T-helper 1 cell treated with Interleukin-12 subunit alpha and Interleukin-12 subunit beta and Interleukin-4 antibody, amounts not matched to agents 30 μg/mL and 1 μg/mL, for 36 hours (primary cell): ENCODE measurements around the gene ZNF778.

Source experiments
- H3K27ac Mint-ChIP-seq: one replicate; pipeline ENCODE4 v1.8.0; 2021; ENCODE audit warnings: mild to moderate bottlenecking, mixed read lengths
- H3K27me3 Mint-ChIP-seq: one replicate; pipeline ENCODE4 v1.8.0; 2021; ENCODE audit warnings: low read depth, mixed read lengths
- H3K36me3 Mint-ChIP-seq: one replicate; pipeline ENCODE4 v1.8.0; 2021; ENCODE audit warnings: low read depth, mixed read lengths
- H3K4me1 Mint-ChIP-seq: one replicate; pipeline ENCODE4 v1.8.0; 2021; ENCODE audit warnings: low read depth, mixed read lengths
- H3K4me3 Mint-ChIP-seq: one replicate; pipeline ENCODE4 v1.8.0; 2021; ENCODE audit warnings: mild to moderate bottlenecking, moderate library complexity, mixed read lengths
- H3K9me3 Mint-ChIP-seq: one replicate; pipeline ENCODE4 v1.8.0; 2021; ENCODE audit warnings: mixed read lengths

ZNF778 gene

GRCh38 chr16:89275837-89276720 is 58.6 kb downstream of the ZNF778 start:
- Mint-ChIP-seq H3K4me3 (no peak overlapping the region), H3K27ac (no peak overlapping the region), H3K36me3 (peaks cover 22% of the 10 kb centered on the region), H3K4me1 (no peaks in the 10 kb centered on the region), H3K27me3 (no peaks in the 10 kb centered on the region), H3K9me3 (no peaks in the 10 kb centered on the region)

GRCh38 chr16:89277049-89277448 is 59.5 kb downstream of the ZNF778 start:
- no peaks in the 10 kb centered on the region for H3K27me3 Mint-ChIP-seq

GRCh38 chr16:89277641-89278341 is 60.3 kb downstream of the ZNF778 start:
- no peaks in the 10 kb centered on the region for H3K27me3 Mint-ChIP-seq

More at GRCh38 chr16:89277049-89277448, 59.5 kb downstream of the ZNF778 start:
- Mint-ChIP-seq H3K4me1 (no peaks in the 10 kb centered on the region), H3K4me3 (no peak overlapping the region), H3K36me3 (peaks cover 14% of the 10 kb centered on the region), H3K27ac (no peak overlapping the region), H3K9me3 (no peaks in the 10 kb centered on the region)

GRCh38 chr16:89278441-89279240 is 61.1 kb downstream of the ZNF778 start:
- Mint-ChIP-seq H3K36me3 (peaks cover 3% of the 10 kb centered on the region), H3K27ac (no peak overlapping the region), H3K9me3 (no peaks in the 10 kb centered on the region), H3K4me3 (no peak overlapping the region), H3K4me1 (no peaks in the 10 kb centered on the region), H3K27me3 (no peaks in the 10 kb centered on the region)

More at GRCh38 chr16:89277641-89278341, 60.3 kb downstream of the ZNF778 start:
- Mint-ChIP-seq H3K4me3 (no peak overlapping the region), H3K9me3 (no peaks in the 10 kb centered on the region), H3K27ac (no peak overlapping the region), H3K4me1 (no peaks in the 10 kb centered on the region), H3K36me3 (peaks cover 12% of the 10 kb centered on the region)

GRCh38 chr16:89279666-89280481 is 62.4 kb downstream of the ZNF778 start:
- H3K4me3 Mint-ChIP-seq, result no peak overlapping the region
- H3K27me3 Mint-ChIP-seq, result no peaks in the 10 kb centered on the region
- H3K4me1 Mint-ChIP-seq, result no peaks in the 10 kb centered on the region
- H3K36me3 Mint-ChIP-seq, result peaks cover 1% of the 10 kb centered on the region
- H3K9me3 Mint-ChIP-seq, result no peaks in the 10 kb centered on the region
- no peak overlapping the region for H3K27ac Mint-ChIP-seq

GRCh38 chr16:89280546-89281188 is 63.2 kb downstream of the ZNF778 start:
- no peak overlapping the region for H3K4me3 Mint-ChIP-seq
- H3K36me3 Mint-ChIP-seq, result no peaks in the 10 kb centered on the region
- no peak overlapping the region for H3K27ac Mint-ChIP-seq
- no peaks in the 10 kb centered on the region for H3K4me1 Mint-ChIP-seq
- no peaks in the 10 kb centered on the region for H3K27me3 Mint-ChIP-seq
- no peaks in the 10 kb centered on the region for H3K9me3 Mint-ChIP-seq

GRCh38 chr16:89281189-89281577 is 63.7 kb downstream of the ZNF778 start:
- no peak overlapping the region for H3K27ac Mint-ChIP-seq
- no peaks in the 10 kb centered on the region for H3K36me3 Mint-ChIP-seq
- no peaks in the 10 kb centered on the region for H3K9me3 Mint-ChIP-seq
- no peaks in the 10 kb centered on the region for H3K27me3 Mint-ChIP-seq
- H3K4me1 Mint-ChIP-seq, result no peaks in the 10 kb centered on the region
- no peak overlapping the region for H3K4me3 Mint-ChIP-seq

- H3K9me3 Mint-ChIP-seq, result no peaks in the 10 kb centered on the region
- no peaks in the 10 kb centered on the region for H3K27me3 Mint-ChIP-seq
- no peaks in the 10 kb centered on the region for H3K4me1 Mint-ChIP-seq
- no peak overlapping the region for H3K27ac Mint-ChIP-seq
- peaks cover 2% of the 10 kb centered on the region for H3K36me3 Mint-ChIP-seq
- H3K4me3 Mint-ChIP-seq, result no peak overlapping the region
Observed at GRCh38 chr16:89281829-89282228, 64.3 kb downstream of the ZNF778 start.

GRCh38 chr16:89282523-89282922 is 65.0 kb downstream of the ZNF778 start:
- peaks cover 4% of the 10 kb centered on the region for H3K36me3 Mint-ChIP-seq
- no peaks in the 10 kb centered on the region for H3K4me1 Mint-ChIP-seq
- H3K27me3 Mint-ChIP-seq, result no peaks in the 10 kb centered on the region
- no peaks in the 10 kb centered on the region for H3K9me3 Mint-ChIP-seq
- no peak overlapping the region for H3K27ac Mint-ChIP-seq
- H3K4me3 Mint-ChIP-seq, result no peak overlapping the region

GRCh38 chr16:89283449-89283848 is 65.9 kb downstream of the ZNF778 start:
- H3K27ac Mint-ChIP-seq, result no peak overlapping the region
- peaks cover 8% of the 10 kb centered on the region for H3K36me3 Mint-ChIP-seq
- H3K27me3 Mint-ChIP-seq, result no peaks in the 10 kb centered on the region
- no peaks in the 10 kb centered on the region for H3K4me1 Mint-ChIP-seq
- no peak overlapping the region for H3K4me3 Mint-ChIP-seq
- no peaks in the 10 kb centered on the region for H3K9me3 Mint-ChIP-seq

GRCh38 chr16:89285381-89285780 is 67.9 kb downstream of the ZNF778 start:
- H3K4me3 Mint-ChIP-seq, result no peak overlapping the region
- H3K9me3 Mint-ChIP-seq, result no peaks in the 10 kb centered on the region
- peaks cover 4% of the 10 kb centered on the region for H3K4me1 Mint-ChIP-seq
- no peaks in the 10 kb centered on the region for H3K27me3 Mint-ChIP-seq
- H3K27ac Mint-ChIP-seq, result no peak overlapping the region
- H3K36me3 Mint-ChIP-seq, result peaks cover 13% of the 10 kb centered on the region

GRCh38 chr16:89286096-89286495 is 68.6 kb downstream of the ZNF778 start:
- Mint-ChIP-seq H3K27ac (no peak overlapping the region), H3K36me3 (peaks cover 15% of the 10 kb centered on the region), H3K27me3 (no peaks in the 10 kb centered on the region), H3K9me3 (no peaks in the 10 kb centered on the region), H3K4me1 (peaks cover 4% of the 10 kb centered on the region), H3K4me3 (no peak overlapping the region)
